Measurements from ENCODE around the gene HS6ST3. TPM values are rescaled to one million over a fixed set of nuclear protein-coding genes. Genes with fewer than 3 reads are reported as not detected.

HS6ST3 gene
- total RNA-seq, 2 donors from 2014 or later, result 0.02 to 0.13 TPM

- Histone ChIP-seq H3K27ac (no peak overlapping the region), H3K27me3 (no peaks in the 10 kb centered on the region), H3K4me3 (no peak overlapping the region), H3K36me3 (no peaks in the 10 kb centered on the region), H3K9me3 (no peaks in the 10 kb centered on the region), H3K4me1 (no peaks in the 10 kb centered on the region), H3K9ac (ENCODE audit: low read depth in 2 of 2, low read length in 2 of 2) (no peak overlapping the region)
- no peak for TF ChIP-seq CTCF (IDR thresholded peaks at IDR 0.05)
- intact Hi-C loops (cut with DNase I), result no loop called here
- DNase-seq, result no peak
Measured at GRCh38 chr13:96785986-96786385, 696.1 kb downstream of the HS6ST3 start.

- intact Hi-C loops (cut with DNase I), result no loop called here
- Histone ChIP-seq H3K9ac (ENCODE audit: low read depth in 2 of 2, low read length in 2 of 2) (no peak overlapping the region), H3K4me3 (no peak overlapping the region), H3K36me3 (no peaks in the 10 kb centered on the region), H3K27me3 (no peaks in the 10 kb centered on the region), H3K9me3 (no peaks in the 10 kb centered on the region), H3K4me1 (no peaks in the 10 kb centered on the region), H3K27ac (no peak overlapping the region)
- no peak for DNase-seq
- TF ChIP-seq CTCF (IDR thresholded peaks at IDR 0.05), result no peak
Measured at GRCh38 chr13:96792188-96792587, 702.3 kb downstream of the HS6ST3 start.

- Histone ChIP-seq H3K9ac (ENCODE audit: low read depth in 2 of 2, low read length in 2 of 2) (no peak overlapping the region), H3K36me3 (no peaks in the 10 kb centered on the region), H3K27me3 (no peaks in the 10 kb centered on the region), H3K4me1 (no peaks in the 10 kb centered on the region), H3K27ac (no peak overlapping the region), H3K9me3 (no peaks in the 10 kb centered on the region), H3K4me3 (no peak overlapping the region)
- intact Hi-C loops (cut with DNase I), result no loop called here
- no peak for DNase-seq
- no peak for TF ChIP-seq CTCF (IDR thresholded peaks at IDR 0.05)
Measured at GRCh38 chr13:96792736-96793403, 703.0 kb downstream of the HS6ST3 start.

- no peak overlapping the region for H3K4me3 ChIP-seq
- H3K9ac ChIP-seq (ENCODE audit: low read depth in 2 of 2, low read length in 2 of 2), result no peak overlapping the region
- no peaks in the 10 kb centered on the region for H3K9me3 ChIP-seq
- no peak overlapping the region for H3K27ac ChIP-seq
- TF ChIP-seq CTCF (IDR thresholded peaks at IDR 0.05), result no peak
- no peaks in the 10 kb centered on the region for H3K4me1 ChIP-seq
- intact Hi-C loops (cut with DNase I), result no loop called here
- no peaks in the 10 kb centered on the region for H3K27me3 ChIP-seq
- no peak for DNase-seq
- H3K36me3 ChIP-seq, result no peaks in the 10 kb centered on the region
Measured at GRCh38 chr13:96793404-96793755, 703.5 kb downstream of the HS6ST3 start.

GRCh38 chr13:96794669-96795068 is 704.8 kb downstream of the HS6ST3 start:
- TF ChIP-seq CTCF (IDR thresholded peaks at IDR 0.05), result no peak
- DNase-seq, result no peak
- H3K9me3 ChIP-seq, result no peaks in the 10 kb centered on the region
- H3K4me1 ChIP-seq, result no peaks in the 10 kb centered on the region
- no peaks in the 10 kb centered on the region for H3K36me3 ChIP-seq
- H3K9ac ChIP-seq (ENCODE audit: low read depth in 2 of 2, low read length in 2 of 2), result no peak overlapping the region
- H3K27ac ChIP-seq, result no peak overlapping the region
- no peak overlapping the region for H3K4me3 ChIP-seq
- intact Hi-C loops (cut with DNase I), result no loop called here
- no peaks in the 10 kb centered on the region for H3K27me3 ChIP-seq

All from colonic mucosa (tissue), 4 donors.